Activated CD8-positive, alpha-beta memory T cell treated with anti-CD3 and anti-CD28 coated beads for 36 hours (primary cell): ENCODE measurements around the gene ADAMTS17. TPM values are rescaled to one million over a fixed set of nuclear protein-coding genes. Genes with fewer than 3 reads are reported as not detected.

Source experiments
- CTCF ChIA-PET: fragments of 350-600 bp; sonication (Branson Sonifier 250); formaldehyde crosslinking; loops from one replicate; lab custom pipeline; 2021; ENCODE audit warnings: antibody characterized with exemption; lab: Charles Lee
- POLR2A ChIA-PET: fragments of 350-600 bp; sonication (Branson Sonifier 250); formaldehyde crosslinking; loops from one replicate; lab custom pipeline; 2021; ENCODE audit warnings: antibody characterized with exemption; lab: Charles Lee
- total RNA-seq, 2 experiments: library from RNA; stranded (reverse); gene quantifications; one replicate each; pipeline ENCODE4 v1.2.3, GENCODE V29; 2021

The ADAMTS17 gene
- total RNA-seq, 2 experiments from 2014 or later: 1.4 to 1.6 TPM

GRCh38 chr15:100170291-100171210 lies 171.2 kb downstream of the ADAMTS17 start:
- POLR2A ChIA-PET: no interaction called here
- CTCF ChIA-PET: no interaction called here

GRCh38 chr15:100169615-100170290 lies 172.0 kb downstream of the ADAMTS17 start:
- ChIA-PET POLR2A (no interaction called here), CTCF (no interaction called here)

- ChIA-PET POLR2A (no interaction called here), CTCF (no interaction called here)
Measured at GRCh38 chr15:100168787-100169186, 173.0 kb downstream of the ADAMTS17 start.

GRCh38 chr15:100167884-100168375 lies 173.8 kb downstream of the ADAMTS17 start:
- POLR2A ChIA-PET: no interaction called here
- CTCF ChIA-PET: no interaction called here

- ChIA-PET POLR2A (no interaction called here), CTCF (no interaction called here)
Measured at GRCh38 chr15:100166313-100166712, 175.5 kb downstream of the ADAMTS17 start.

- POLR2A ChIA-PET: no interaction called here
- CTCF ChIA-PET: no interaction called here
Measured at GRCh38 chr15:100163961-100164360, 177.8 kb downstream of the ADAMTS17 start.

- ChIA-PET CTCF (no interaction called here), POLR2A (no interaction called here)
Measured at GRCh38 chr15:100160953-100161352, 180.8 kb downstream of the ADAMTS17 start.

- ChIA-PET CTCF (no interaction called here), POLR2A (no interaction called here)
Measured at GRCh38 chr15:100159436-100159835, 182.3 kb downstream of the ADAMTS17 start.

GRCh38 chr15:100158356-100158755 lies 183.4 kb downstream of the ADAMTS17 start:
- CTCF ChIA-PET: no interaction called here
- POLR2A ChIA-PET: no interaction called here

GRCh38 chr15:100156201-100156600 lies 185.6 kb downstream of the ADAMTS17 start:
- CTCF ChIA-PET: no interaction called here
- POLR2A ChIA-PET: no interaction called here

GRCh38 chr15:100154338-100154737 lies 187.4 kb downstream of the ADAMTS17 start:
- CTCF ChIA-PET: no interaction called here
- POLR2A ChIA-PET: no interaction called here

- CTCF ChIA-PET: no interaction called here
Measured at GRCh38 chr15:100152463-100152862, 189.3 kb downstream of the ADAMTS17 start.

GRCh38 chr15:100150906-100151305 lies 190.9 kb downstream of the ADAMTS17 start:
- ChIA-PET CTCF (no interaction called here), POLR2A (no interaction called here)

More at GRCh38 chr15:100152463-100152862, 189.3 kb downstream of the ADAMTS17 start:
- POLR2A ChIA-PET: no interaction called here

- POLR2A ChIA-PET: no interaction called here
- CTCF ChIA-PET: no interaction called here
Measured at GRCh38 chr15:100147828-100148227, 193.9 kb downstream of the ADAMTS17 start.

- ChIA-PET POLR2A (no interaction called here), CTCF (no interaction called here)
Measured at GRCh38 chr15:100143378-100143777, 198.4 kb downstream of the ADAMTS17 start.

GRCh38 chr15:100141311-100142001 lies 200.3 kb downstream of the ADAMTS17 start:
- CTCF ChIA-PET: no interaction called here

GRCh38 chr15:100140527-100141308 lies 201.1 kb downstream of the ADAMTS17 start:
- POLR2A ChIA-PET: no interaction called here
- CTCF ChIA-PET: no interaction called here

More at GRCh38 chr15:100141311-100142001, 200.3 kb downstream of the ADAMTS17 start:
- POLR2A ChIA-PET: no interaction called here

- ChIA-PET POLR2A (no interaction called here), CTCF (no interaction called here)
Measured at GRCh38 chr15:100134586-100134985, 207.2 kb downstream of the ADAMTS17 start.

GRCh38 chr15:100134089-100134583 lies 207.6 kb downstream of the ADAMTS17 start:
- ChIA-PET POLR2A (no interaction called here), CTCF (no interaction called here)
